GM12878 (cell line): ENCODE data around the gene KHDRBS2. TPM values are rescaled to one million over a fixed set of nuclear protein-coding genes. Genes with fewer than 3 reads are reported as not detected.

Source experiments
- ATAC-seq: fragments of 200-7000 bp; cut with Tn5 transposase; 3 replicates; pipeline ENCODE4 v1.9.1; 2020; ENCODE audit warnings: mild to moderate bottlenecking, moderate library complexity
- BruUV-seq: library from RNA; stranded (reverse); fragments of 400-500 nt; replicated peaks from 2 replicates; lab custom pipeline; 2021; lab: Mats Ljungman, UMichigan
- CTCF ChIA-PET: fragments of 300-600 bp; sonication (Branson Sonifier 250); formaldehyde crosslinking; extraction: SDS; loops from one replicate; lab custom pipeline; 2021; ENCODE audit warnings: inconsistent platforms; lab: Yijun Ruan, JAX
- POLR2A ChIA-PET: fragments of 350-600 bp; formaldehyde crosslinking; extraction: SDS; loops from one replicate; lab custom pipeline; 2021; ENCODE audit warnings: inconsistent platforms; lab: Charles Lee
- RAD21 ChIA-PET: fragments of 300-600 bp; sonication (Branson Sonifier 250); formaldehyde crosslinking; loops from one replicate; lab custom pipeline; 2023; ENCODE audit warnings: antibody characterized with exemption; ENCODE audit not compliant: unreplicated experiment; lab: Charles Lee
- SMC1A ChIA-PET: fragments of 300-600 bp; sonication (Branson Sonifier 250); formaldehyde crosslinking; loops from one replicate; lab custom pipeline; 2023; ENCODE audit not compliant: unreplicated experiment, uncharacterized antibody; lab: Charles Lee
- DNase-seq: peaks from one replicate; pipeline ENCODE4 v3.0.0-alpha.2; 2011; ENCODE audit warnings: low read depth, low spot score
- FAIRE-seq: peaks from 3 replicates; lab custom pipeline; 2011; peaks lifted over from hg19 to GRCh38; lab: Jason Lieb, UNC
- H2AFZ ChIP-seq: 2 replicates; pipeline ENCODE4 v1.6.0; 2011; ENCODE audit warnings: low read depth, low read length, control low read depth; ENCODE audit not compliant: control insufficient read depth
- H3K27ac ChIP-seq: 2 replicates; pipeline ENCODE4 v1.5.1; 2011; ENCODE audit warnings: control low read depth; ENCODE audit not compliant: control insufficient read depth, insufficient read depth
- H3K27me3 ChIP-seq, 2 experiments: replicated peaks in 1 of 2; 2 replicates each; pipeline versions ENCODE4 v1.6.0 to v1.6.1; 2011; ENCODE audit warnings: low read length in 1 of 2; ENCODE audit not compliant: control insufficient read depth in 2 of 2, insufficient read depth in 2 of 2
- H3K36me3 ChIP-seq, 2 experiments: 2 replicates each; pipeline ENCODE4 v1.5.1; 2011; ENCODE audit warnings: low read length in 1 of 2; ENCODE audit not compliant: control insufficient read depth in 2 of 2, insufficient read depth in 2 of 2
- H3K4me1 ChIP-seq: 2 replicates; pipeline ENCODE4 v1.6.1; 2011; ENCODE audit warnings: mild to moderate bottlenecking, low read length, moderate library complexity, mixed read lengths; ENCODE audit not compliant: control insufficient read depth, insufficient read depth
- H3K4me2 ChIP-seq: 2 replicates; pipeline ENCODE4 v1.6.0; 2011; ENCODE audit warnings: control low read depth; ENCODE audit not compliant: control insufficient read depth, insufficient read depth
- H3K4me3 ChIP-seq: fragments of 200-600 bp; sonication (generic); 2 replicates; pipeline ENCODE4 v1.5.1; 2016
- H3K79me2 ChIP-seq: 2 replicates; pipeline ENCODE4 v1.6.0; 2011; ENCODE audit warnings: low read length; ENCODE audit not compliant: control insufficient read depth, insufficient read depth
- H3K9ac ChIP-seq: 2 replicates; pipeline ENCODE4 v1.8.0; 2011; ENCODE audit warnings: low read length, control low read depth, mixed read lengths; ENCODE audit not compliant: control insufficient read depth, insufficient read depth
- H3K9me3 ChIP-seq: replicated peaks from 3 replicates; pipeline ENCODE4 v1.5.1; 2011; ENCODE audit warnings: mild to moderate bottlenecking, low read length; ENCODE audit not compliant: control insufficient read depth, insufficient read depth
- H4K20me1 ChIP-seq: 2 replicates; pipeline ENCODE4 v1.6.0; 2011; ENCODE audit not compliant: control insufficient read depth, insufficient read depth
- BRCA1 ChIP-seq: IDR thresholded peaks from 2 replicates; pipeline ENCODE4 v1.6.1; 2011; ENCODE audit warnings: low read depth, low read length, improper control_type of control experiment
- CBX5 ChIP-seq: sonication (generic); IDR thresholded peaks from 2 replicates; pipeline ENCODE4 v1.6.1; 2016; ENCODE audit warnings: low read depth, moderate library complexity, mild to moderate bottlenecking, inconsistent platforms
- CEBPZ ChIP-seq: fragments of 150-350 bp; IDR thresholded peaks from 2 replicates; pipeline ENCODE4 v1.6.1; 2016; ENCODE audit warnings: low read depth, low read length
- CHD2 ChIP-seq: IDR thresholded peaks from 2 replicates; pipeline ENCODE4 v1.6.1; 2011; ENCODE audit warnings: low read depth, low read length, improper control_type of control experiment, borderline replicate concordance
- CREB1 ChIP-seq: IDR thresholded peaks from 2 replicates; pipeline ENCODE4 v1.6.1; 2012; ENCODE audit warnings: low read depth, mild to moderate bottlenecking, inconsistent platforms
- CTCF ChIP-seq, 3 experiments: IDR thresholded peaks in 2 of 3; conservative IDR thresholded peaks in 1 of 3; 2 replicates each; pipeline ENCODE4 v1.5.1; 2011; ENCODE audit warnings: low read depth in 3 of 3, low read length in 3 of 3, mild to moderate bottlenecking in 3 of 3, control low read depth in 2 of 3, moderate library complexity in 2 of 3, inconsistent platforms in 1 of 3, mixed read lengths in 1 of 3; ENCODE audit not compliant: control insufficient read depth in 2 of 3, insufficient read depth in 1 of 3; ENCODE audit errors: extremely low read depth in 1 of 3
- ESRRA ChIP-seq: IDR thresholded peaks from 2 replicates; pipeline ENCODE4 v1.6.1; 2012; ENCODE audit warnings: mild to moderate bottlenecking, low read length, improper control_type of control experiment
- IRF4 ChIP-seq: IDR thresholded peaks from 2 replicates; pipeline ENCODE4 v1.6.1; 2011; ENCODE audit warnings: low read depth, low read length
- IRF5 ChIP-seq: fragments of 450-650 bp; IDR thresholded peaks from 2 replicates; pipeline ENCODE4 v1.6.1; 2017; ENCODE audit warnings: borderline replicate concordance
- NFIC ChIP-seq: IDR thresholded peaks from 2 replicates; pipeline ENCODE4 v1.6.1; 2012; ENCODE audit warnings: low read depth, mild to moderate bottlenecking, inconsistent platforms, low read length, moderate library complexity
- NR2C2 ChIP-seq: IDR thresholded peaks from 2 replicates; pipeline ENCODE4 v1.6.1; 2011; ENCODE audit warnings: borderline replicate concordance, low read depth; ENCODE audit not compliant: control insufficient read depth, insufficient read length
- SMAD5 ChIP-seq: IDR thresholded peaks from 2 replicates; pipeline ENCODE4 v1.6.1; 2016; ENCODE audit warnings: antibody characterized with exemption, low read depth
- TAF1 ChIP-seq: IDR thresholded peaks from 2 replicates; pipeline ENCODE4 v1.6.1; 2011; ENCODE audit warnings: mild to moderate bottlenecking, low read depth, low read length, borderline replicate concordance
- WRNIP1 ChIP-seq: IDR thresholded peaks from 2 replicates; pipeline ENCODE4 v1.6.1; 2011; ENCODE audit warnings: low read depth, low read length, improper control_type of control experiment, borderline replicate concordance
- YBX1 ChIP-seq: fragments of 450-650 bp; IDR thresholded peaks from 2 replicates; pipeline ENCODE4 v1.6.1; 2016; ENCODE audit warnings: antibody characterized with exemption
- YY1 ChIP-seq: IDR thresholded peaks from 2 replicates; pipeline ENCODE4 v1.6.1; 2011; ENCODE audit warnings: low read depth, mild to moderate bottlenecking, low read length
- ZNF622 ChIP-seq: fragments of 450-650 bp; IDR thresholded peaks from 2 replicates; pipeline ENCODE4 v1.6.1; 2017; ENCODE audit warnings: mild to moderate bottlenecking, inconsistent platforms
- WGBS: methylation state at CpG from one replicate; pipeline ENCODE4 v1.1.6; 2016; ENCODE audit warnings: low lambda C conversion rate; ENCODE audit not compliant: insufficient replicate concordance, insufficient coverage; ENCODE audit errors: missing lambda C conversion rate; 5-methylcytosine and 5-hydroxymethylcytosine counted together
- in situ Hi-C: fragments of 300-500 bp; cut with MboI; formaldehyde crosslinking; loops from 9 replicates; pipeline ENCODE4 v1.14.3; 2018; ENCODE audit warnings: mixed read lengths
- intact Hi-C: fragments of 100-400 bp; cut with micrococcal nuclease; formaldehyde crosslinking; loops from one replicate; pipeline ENCODE4 v1.14.2; 2022; ENCODE audit not compliant: unreplicated experiment
- polyA plus RNA-seq, 11 experiments: library from polyadenylated mRNA; depleted of rRNA in 4 of 11; unstranded in 6 of 11; stranded (reverse) in 5 of 11; fragments of >200 nt; fragmentation: Nextera tagmentation in 4 of 11; fragmentation: Illumina TruSeq in 1 of 11; extraction: Ambion mirVana in 4 of 11; extraction: Trizol in 1 of 11; gene quantifications; 1 replicate in 1 of 11; 2 replicates in 10 of 11; pipeline versions ENCODE4 v1.2.1 to v1.2.3, GENCODE V29; 2011 to 2016; ENCODE audit warnings: inconsistent platforms in 2 of 11, missing spikeins in 2 of 11, low read depth in 1 of 11
- total RNA-seq, 4 experiments: library from RNA; depleted of rRNA in 3 of 4; stranded (reverse); fragments of >200 nt in 3 of 4; fragmentation: Illumina TruSeq in 1 of 4; extraction: Trizol in 1 of 4; gene quantifications; 2 replicates each; pipeline versions ENCODE4 v1.2.1 to v1.2.3, GENCODE V29; 2013 to 2021

Gene KHDRBS2
- total and polyA plus RNA-seq, 10 of the 15 experiments (the other 5 are each of a cell fraction or from before 2014, with no cell fraction given), result 0.11 to 0.56 TPM; not detected in 8

- TF ChIP-seq NR2C2, result no peak
- TF ChIP-seq YBX1, result no peak
- TF ChIP-seq ZNF622, result no peak
- TF ChIP-seq CREB1, result no peak
- TF ChIP-seq, all 136 proteins: peak for 0
Measured at GRCh38 chr6:62042429-62042828, 243.6 kb downstream of the KHDRBS2 start (continued).

GRCh38 chr6:62039605-62040004 lies 246.4 kb downstream of the KHDRBS2 start:
- Histone ChIP-seq H3K27ac (no peak overlapping the region), H3K79me2 (no peaks in the 10 kb centered on the region), H2AFZ (no peak overlapping the region), H3K36me3 (no peaks in the 10 kb centered on the region), H3K9ac (no peak overlapping the region), H3K4me2 (no peak overlapping the region), H3K4me3 (no peak overlapping the region), H3K9me3 (no peaks in the 10 kb centered on the region), H4K20me1 (no peaks in the 10 kb centered on the region), H3K27me3 (no peaks in the 10 kb centered on the region), H3K4me1 (no peaks in the 10 kb centered on the region)
- BruUV-seq, result no TSS peak
- WGBS, result 6% methylated on average over 1 of the region's 1 CpG
- ChIA-PET SMC1A (no interaction called here), RAD21 (no interaction called here), CTCF (no interaction called here), POLR2A (no interaction called here)
- no peak for DNase-seq
- in situ Hi-C loops, result no loop called here
- intact Hi-C loops, result no loop called here
- FAIRE-seq, result no peak
- ATAC-seq, result peak; percentile 36; the same call in 1 of the 3 replicates
- no peak for TF ChIP-seq TAF1
- no peak for TF ChIP-seq CHD2
- TF ChIP-seq IRF5, result no peak
- no peak for TF ChIP-seq CTCF (IDR thresholded peaks at IDR 0.05 in 2 of 3, conservative IDR thresholded peaks at IDR 0.05 in 1 of 3; ENCODE audit: control insufficient read depth in 2 of 3, extremely low read depth in 1 of 3, insufficient read depth in 1 of 3, low read depth in 3 of 3, low read length in 3 of 3)
- no peak for TF ChIP-seq CEBPZ
- TF ChIP-seq IRF4, result no peak
- no peak for TF ChIP-seq SMAD5
- TF ChIP-seq BRCA1, result no peak
- TF ChIP-seq WRNIP1, result no peak
- TF ChIP-seq YY1, result no peak
- no peak for TF ChIP-seq NFIC
- no peak for TF ChIP-seq CBX5
- no peak for TF ChIP-seq ESRRA
